GM21528 (cell line): ENCODE data around the gene KIF1A.
"Not testable (repeated sequence)": the region's sequence is repeated elsewhere in the genome, so short reads cannot be mapped to it uniquely, and the experiment has no call there.

Experiments
- ATAC-seq: cut with Tn5 transposase; IDR thresholded peaks from one replicate; pipeline ENCODE4 v1.9.1; 2021; ENCODE audit warnings: mild to moderate bottlenecking, moderate library complexity; ENCODE audit not compliant: unreplicated experiment, low FRiP score

Gene KIF1A

GRCh38 chr2:240789501-240790369 is 30.3 kb downstream of the KIF1A start:
- no peak for ATAC-seq

GRCh38 chr2:240789051-240789453 is 31.0 kb downstream of the KIF1A start:
- ATAC-seq: no peak

- ATAC-seq: no peak
Observed at GRCh38 chr2:240788482-240788881, 31.5 kb downstream of the KIF1A start.

- ATAC-seq: no peak
Observed at GRCh38 chr2:240787521-240788472, 32.2 kb downstream of the KIF1A start.

- ATAC-seq: no peak
Observed at GRCh38 chr2:240786871-240787311, 33.1 kb downstream of the KIF1A start.

GRCh38 chr2:240786355-240786841 is 33.6 kb downstream of the KIF1A start:
- no peak for ATAC-seq

- ATAC-seq: no peak
Observed at GRCh38 chr2:240785424-240786335, 34.3 kb downstream of the KIF1A start.

- ATAC-seq: no peak
Observed at GRCh38 chr2:240784629-240785423, 35.2 kb downstream of the KIF1A start.

- ATAC-seq: no peak
Observed at GRCh38 chr2:240783819-240784621, 36.0 kb downstream of the KIF1A start.

GRCh38 chr2:240782886-240783818 is 36.9 kb downstream of the KIF1A start:
- ATAC-seq: no peak

- ATAC-seq: no peak
Observed at GRCh38 chr2:240782221-240782885, 37.7 kb downstream of the KIF1A start.

GRCh38 chr2:240781471-240782220 is 38.4 kb downstream of the KIF1A start:
- ATAC-seq: no peak

GRCh38 chr2:240780023-240780700 is 39.9 kb downstream of the KIF1A start:
- ATAC-seq: no peak

- not testable (repeated sequence) for ATAC-seq
Observed at GRCh38 chr2:240779250-240779832, 40.7 kb downstream of the KIF1A start.

GRCh38 chr2:240778426-240778825 is 41.6 kb downstream of the KIF1A start:
- ATAC-seq: no peak
